HEK293 (cell line): Measurements from ENCODE around the gene GIT1.

Experiments used
- CTCF ChIA-PET: fragments of 350-600 bp; formaldehyde crosslinking; extraction: SDS; loops from one replicate; lab custom pipeline; 2021; ENCODE audit warnings: antibody characterized with exemption; lab: Yijun Ruan, JAX
- POLR2A ChIA-PET: fragments of 300-600 bp; formaldehyde crosslinking; extraction: SDS; loops from one replicate; lab custom pipeline; 2020; ENCODE audit warnings: antibody characterized with exemption, inconsistent platforms; lab: Yijun Ruan, JAX
- H3K27ac ChIP-seq: fragments of 200-500 bp; sonication (Bioruptor generic); 2 replicates; pipeline ENCODE4 v1.5.1; 2014; ENCODE audit warnings: low read depth, low read length, control low read depth, inconsistent platforms; ENCODE audit errors: extremely low read depth
- H3K36me3 ChIP-seq, 2 experiments: fragments of 200-500 bp in 1 of 2; sonication (Bioruptor generic) in 1 of 2; 1 replicate in 1 of 2; 2 replicates in 1 of 2; pipeline ENCODE4 v1.5.1; 2014 to 2017; ENCODE audit warnings: inconsistent platforms in 2 of 2, low read length in 2 of 2; ENCODE audit not compliant: control insufficient read depth in 2 of 2, insufficient read depth in 1 of 2
- H3K4me1 ChIP-seq: fragments of 200-500 bp; sonication (Bioruptor generic); 2 replicates; pipeline ENCODE4 v1.5.1; 2014; ENCODE audit warnings: mild to moderate bottlenecking, low read length, inconsistent platforms; ENCODE audit not compliant: control insufficient read depth, insufficient read depth
- H3K4me3 ChIP-seq: 2 replicates; pipeline ENCODE4 v1.5.1; 2011; ENCODE audit warnings: low read depth, mild to moderate bottlenecking, control low read depth, low read length, moderate library complexity
- H3K9me3 ChIP-seq: fragments of 200-500 bp; sonication (Bioruptor generic); 2 replicates; pipeline ENCODE4 v1.5.1; 2014; ENCODE audit warnings: low read depth, low read length, inconsistent platforms; ENCODE audit not compliant: control insufficient read depth, insufficient read depth
- SP2 ChIP-seq: fragments of 450-650 bp; formaldehyde crosslinking; IDR thresholded peaks from 2 replicates; pipeline ENCODE4 v1.5.1; 2016; ENCODE audit warnings: missing biosample characterization, missing genetic modification characterization
- WT1 ChIP-seq: fragments of 450-650 bp; formaldehyde crosslinking; IDR thresholded peaks from 2 replicates; pipeline ENCODE4 v1.5.1; 2016; ENCODE audit warnings: missing biosample characterization, missing genetic modification characterization
- ZBTB48 ChIP-seq: fragments of 450-650 bp; formaldehyde crosslinking; IDR thresholded peaks from 2 replicates; pipeline ENCODE4 v1.5.1; 2016; ENCODE audit warnings: missing biosample characterization, missing genetic modification characterization
- ZNF324 ChIP-seq: fragments of 450-650 bp; formaldehyde crosslinking; IDR thresholded peaks from 2 replicates; pipeline ENCODE4 v1.5.1; 2016; ENCODE audit warnings: missing biosample characterization, missing genetic modification characterization
- ZNF423 ChIP-seq: fragments of 450-650 bp; formaldehyde crosslinking; IDR thresholded peaks from 2 replicates; pipeline ENCODE4 v1.5.1; 2016; ENCODE audit warnings: missing biosample characterization, missing genetic modification characterization
- ZNF544 ChIP-seq: fragments of 450-650 bp; formaldehyde crosslinking; IDR thresholded peaks from 2 replicates; pipeline ENCODE4 v1.5.0; 2017; ENCODE audit warnings: missing biosample characterization, missing genetic modification characterization
- ZNF561 ChIP-seq: fragments of 450-650 bp; IDR thresholded peaks from 2 replicates; pipeline ENCODE4 v1.5.1; 2018; ENCODE audit warnings: missing biosample characterization, missing genetic modification characterization, borderline replicate concordance
- ZNF571 ChIP-seq: fragments of 450-650 bp; formaldehyde crosslinking; IDR thresholded peaks from 2 replicates; pipeline ENCODE4 v1.5.0; 2017; ENCODE audit warnings: missing biosample characterization, missing genetic modification characterization
- ZNF701 ChIP-seq: fragments of 450-650 bp; formaldehyde crosslinking; IDR thresholded peaks from 2 replicates; pipeline ENCODE4 v1.5.1; 2016; ENCODE audit warnings: missing biosample characterization, missing genetic modification characterization
- ZNF768 ChIP-seq: fragments of 450-650 bp; formaldehyde crosslinking; IDR thresholded peaks from 2 replicates; pipeline ENCODE4 v1.5.1; 2018; ENCODE audit warnings: missing biosample characterization, mild to moderate bottlenecking, missing genetic modification characterization
- ZSCAN16 ChIP-seq: fragments of 450-650 bp; formaldehyde crosslinking; IDR thresholded peaks from 2 replicates; pipeline ENCODE4 v1.5.1; 2016; ENCODE audit warnings: missing biosample characterization, missing genetic modification characterization
- TF ChIP-seq, protein P1 (sequence below): fragments of 450-650 bp; formaldehyde crosslinking; conservative IDR thresholded peaks from 2 replicates; pipeline ENCODE4 v1.5.1; 2016; ENCODE audit warnings: low read depth, missing biosample characterization, missing genetic modification characterization
- TF ChIP-seq, protein P2 (sequence below): fragments of 450-650 bp; formaldehyde crosslinking; IDR thresholded peaks from 2 replicates; pipeline ENCODE4 v1.5.1; 2016; ENCODE audit warnings: missing biosample characterization, missing genetic modification characterization
- TF ChIP-seq, protein P3 (sequence below): fragments of 450-650 bp; formaldehyde crosslinking; IDR thresholded peaks from 2 replicates; pipeline ENCODE4 v1.5.1; 2016; ENCODE audit warnings: missing biosample characterization, missing genetic modification characterization, low read depth
- TF ChIP-seq, protein P4 (sequence below): fragments of 450-650 bp; formaldehyde crosslinking; IDR thresholded peaks from 2 replicates; pipeline ENCODE4 v1.5.1; 2016; ENCODE audit warnings: missing biosample characterization, missing genetic modification characterization
- TF ChIP-seq, protein P5 (sequence below): fragments of 450-650 bp; formaldehyde crosslinking; IDR thresholded peaks from 2 replicates; pipeline ENCODE4 v1.5.1; 2016; ENCODE audit warnings: missing biosample characterization, missing genetic modification characterization
- TF ChIP-seq, protein P6 (sequence below): IDR thresholded peaks from 2 replicates; pipeline ENCODE4 v1.6.1; 2011; ENCODE audit warnings: mild to moderate bottlenecking, low read depth, low read length, borderline replicate concordance
- TF ChIP-seq, protein P7 (sequence below): fragments of 450-650 bp; formaldehyde crosslinking; optimal IDR thresholded peaks from 2 replicates; pipeline ENCODE3; 2016; ENCODE audit warnings: missing biosample characterization, mild to moderate bottlenecking, missing genetic modification characterization
- TF ChIP-seq, protein P8 (sequence below): sonication (generic); formaldehyde crosslinking; IDR thresholded peaks from 2 replicates; pipeline ENCODE4 v1.8.1; 2022; ENCODE audit warnings: mild to moderate bottlenecking, moderate library complexity, missing genetic modification reagents

The GIT1 gene

DNA sequence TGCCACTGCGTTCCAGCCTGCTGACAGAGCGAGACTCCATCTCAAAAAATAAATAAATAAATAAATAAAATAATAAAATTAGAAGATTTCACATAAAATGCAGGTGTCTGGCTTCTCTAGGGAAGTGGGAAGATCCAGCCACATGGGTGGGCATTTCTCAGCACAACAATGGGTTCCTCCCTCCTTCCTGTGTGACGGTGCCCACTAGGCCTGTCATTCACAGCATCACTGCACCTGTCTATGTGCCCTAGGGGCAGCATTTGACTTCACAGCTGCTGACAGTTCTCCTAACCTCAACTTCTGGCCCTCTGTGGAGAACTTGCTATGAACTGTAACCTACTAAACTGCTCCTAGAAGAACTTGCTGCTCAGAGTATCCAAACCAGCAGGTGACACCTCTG is 25.6 kb downstream of the GIT1 start:
- H3K9me3 ChIP-seq: no peaks in the 10 kb centered on the region
- H3K27ac ChIP-seq: no peak overlapping the region
- H3K4me3 ChIP-seq: no peak overlapping the region
- H3K36me3 ChIP-seq: peaks cover 9 to 14% of the 10 kb centered on the region in 2 experiments
- TF ChIP-seq ZNF561 (tag by site-specific recombination) (no peak), SP2 (tag by site-specific recombination) (no peak), WT1 (tag by site-specific recombination) (no peak), ZNF544 (no peak), ZNF701 (tag by site-specific recombination) (no peak), ZNF768 (tag by site-specific recombination) (no peak), ZNF423 (tag by site-specific recombination) (no peak)
- TF ChIP-seq, protein P1, sequence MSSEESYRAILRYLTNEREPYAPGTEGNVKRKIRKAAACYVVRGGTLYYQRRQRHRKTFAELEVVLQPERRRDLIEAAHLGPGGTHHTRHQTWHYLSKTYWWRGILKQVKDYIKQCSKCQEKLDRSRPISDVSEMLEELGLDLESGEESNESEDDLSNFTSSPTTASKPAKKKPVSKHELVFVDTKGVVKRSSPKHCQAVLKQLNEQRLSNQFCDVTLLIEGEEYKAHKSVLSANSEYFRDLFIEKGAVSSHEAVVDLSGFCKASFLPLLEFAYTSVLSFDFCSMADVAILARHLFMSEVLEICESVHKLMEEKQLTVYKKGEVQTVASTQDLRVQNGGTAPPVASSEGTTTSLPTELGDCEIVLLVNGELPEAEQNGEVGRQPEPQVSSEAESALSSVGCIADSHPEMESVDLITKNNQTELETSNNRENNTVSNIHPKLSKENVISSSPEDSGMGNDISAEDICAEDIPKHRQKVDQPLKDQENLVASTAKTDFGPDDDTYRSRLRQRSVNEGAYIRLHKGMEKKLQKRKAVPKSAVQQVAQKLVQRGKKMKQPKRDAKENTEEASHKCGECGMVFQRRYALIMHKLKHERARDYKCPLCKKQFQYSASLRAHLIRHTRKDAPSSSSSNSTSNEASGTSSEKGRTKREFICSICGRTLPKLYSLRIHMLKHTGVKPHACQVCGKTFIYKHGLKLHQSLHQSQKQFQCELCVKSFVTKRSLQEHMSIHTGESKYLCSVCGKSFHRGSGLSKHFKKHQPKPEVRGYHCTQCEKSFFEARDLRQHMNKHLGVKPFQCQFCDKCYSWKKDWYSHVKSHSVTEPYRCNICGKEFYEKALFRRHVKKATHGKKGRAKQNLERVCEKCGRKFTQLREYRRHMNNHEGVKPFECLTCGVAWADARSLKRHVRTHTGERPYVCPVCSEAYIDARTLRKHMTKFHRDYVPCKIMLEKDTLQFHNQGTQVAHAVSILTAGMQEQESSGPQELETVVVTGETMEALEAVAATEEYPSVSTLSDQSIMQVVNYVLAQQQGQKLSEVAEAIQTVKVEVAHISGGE: no peak
- TF ChIP-seq, protein P2, sequence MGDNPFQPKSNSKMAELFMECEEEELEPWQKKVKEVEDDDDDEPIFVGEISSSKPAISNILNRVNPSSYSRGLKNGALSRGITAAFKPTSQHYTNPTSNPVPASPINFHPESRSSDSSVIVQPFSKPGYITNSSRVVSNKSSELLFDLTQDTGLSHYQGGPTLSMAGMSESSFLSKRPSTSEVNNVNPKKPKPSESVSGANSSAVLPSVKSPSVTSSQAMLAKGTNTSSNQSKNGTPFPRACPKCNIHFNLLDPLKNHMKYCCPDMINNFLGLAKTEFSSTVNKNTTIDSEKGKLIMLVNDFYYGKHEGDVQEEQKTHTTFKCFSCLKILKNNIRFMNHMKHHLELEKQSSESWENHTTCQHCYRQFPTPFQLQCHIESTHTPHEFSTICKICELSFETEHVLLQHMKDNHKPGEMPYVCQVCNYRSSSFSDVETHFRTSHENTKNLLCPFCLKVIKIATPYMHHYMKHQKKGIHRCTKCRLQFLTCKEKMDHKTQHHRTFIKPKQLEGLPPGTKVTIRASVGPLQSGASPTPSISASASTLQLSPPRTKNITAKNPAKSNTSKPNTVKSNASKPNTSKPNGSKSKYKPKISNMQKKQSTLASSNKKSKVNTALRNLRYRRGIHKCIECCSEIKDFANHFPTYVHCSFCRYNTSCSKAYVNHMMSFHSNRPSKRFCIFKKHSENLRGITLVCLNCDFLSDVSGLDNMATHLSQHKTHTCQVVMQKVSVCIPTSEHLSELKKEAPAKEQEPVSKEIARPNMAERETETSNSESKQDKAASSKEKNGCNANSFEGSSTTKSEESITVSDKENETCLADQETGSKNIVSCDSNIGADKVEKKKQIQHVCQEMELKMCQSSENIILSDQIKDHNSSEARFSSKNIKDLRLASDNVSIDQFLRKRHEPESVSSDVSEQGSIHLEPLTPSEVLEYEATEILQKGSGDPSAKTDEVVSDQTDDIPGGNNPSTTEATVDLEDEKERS (tag by site-specific recombination): no peak
- TF ChIP-seq, protein P3, sequence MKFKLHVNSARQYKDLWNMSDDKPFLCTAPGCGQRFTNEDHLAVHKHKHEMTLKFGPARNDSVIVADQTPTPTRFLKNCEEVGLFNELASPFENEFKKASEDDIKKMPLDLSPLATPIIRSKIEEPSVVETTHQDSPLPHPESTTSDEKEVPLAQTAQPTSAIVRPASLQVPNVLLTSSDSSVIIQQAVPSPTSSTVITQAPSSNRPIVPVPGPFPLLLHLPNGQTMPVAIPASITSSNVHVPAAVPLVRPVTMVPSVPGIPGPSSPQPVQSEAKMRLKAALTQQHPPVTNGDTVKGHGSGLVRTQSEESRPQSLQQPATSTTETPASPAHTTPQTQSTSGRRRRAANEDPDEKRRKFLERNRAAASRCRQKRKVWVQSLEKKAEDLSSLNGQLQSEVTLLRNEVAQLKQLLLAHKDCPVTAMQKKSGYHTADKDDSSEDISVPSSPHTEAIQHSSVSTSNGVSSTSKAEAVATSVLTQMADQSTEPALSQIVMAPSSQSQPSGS (tag by site-specific recombination): no peak
- TF ChIP-seq, protein P4, sequence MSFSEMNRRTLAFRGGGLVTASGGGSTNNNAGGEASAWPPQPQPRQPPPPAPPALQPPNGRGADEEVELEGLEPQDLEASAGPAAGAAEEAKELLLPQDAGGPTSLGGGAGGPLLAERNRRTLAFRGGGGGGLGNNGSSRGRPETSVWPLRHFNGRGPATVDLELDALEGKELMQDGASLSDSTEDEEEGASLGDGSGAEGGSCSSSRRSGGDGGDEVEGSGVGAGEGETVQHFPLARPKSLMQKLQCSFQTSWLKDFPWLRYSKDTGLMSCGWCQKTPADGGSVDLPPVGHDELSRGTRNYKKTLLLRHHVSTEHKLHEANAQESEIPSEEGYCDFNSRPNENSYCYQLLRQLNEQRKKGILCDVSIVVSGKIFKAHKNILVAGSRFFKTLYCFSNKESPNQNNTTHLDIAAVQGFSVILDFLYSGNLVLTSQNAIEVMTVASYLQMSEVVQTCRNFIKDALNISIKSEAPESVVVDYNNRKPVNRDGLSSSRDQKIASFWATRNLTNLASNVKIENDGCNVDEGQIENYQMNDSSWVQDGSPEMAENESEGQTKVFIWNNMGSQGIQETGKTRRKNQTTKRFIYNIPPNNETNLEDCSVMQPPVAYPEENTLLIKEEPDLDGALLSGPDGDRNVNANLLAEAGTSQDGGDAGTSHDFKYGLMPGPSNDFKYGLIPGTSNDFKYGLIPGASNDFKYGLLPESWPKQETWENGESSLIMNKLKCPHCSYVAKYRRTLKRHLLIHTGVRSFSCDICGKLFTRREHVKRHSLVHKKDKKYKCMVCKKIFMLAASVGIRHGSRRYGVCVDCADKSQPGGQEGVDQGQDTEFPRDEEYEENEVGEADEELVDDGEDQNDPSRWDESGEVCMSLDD: no peak
- TF ChIP-seq, protein P5, sequence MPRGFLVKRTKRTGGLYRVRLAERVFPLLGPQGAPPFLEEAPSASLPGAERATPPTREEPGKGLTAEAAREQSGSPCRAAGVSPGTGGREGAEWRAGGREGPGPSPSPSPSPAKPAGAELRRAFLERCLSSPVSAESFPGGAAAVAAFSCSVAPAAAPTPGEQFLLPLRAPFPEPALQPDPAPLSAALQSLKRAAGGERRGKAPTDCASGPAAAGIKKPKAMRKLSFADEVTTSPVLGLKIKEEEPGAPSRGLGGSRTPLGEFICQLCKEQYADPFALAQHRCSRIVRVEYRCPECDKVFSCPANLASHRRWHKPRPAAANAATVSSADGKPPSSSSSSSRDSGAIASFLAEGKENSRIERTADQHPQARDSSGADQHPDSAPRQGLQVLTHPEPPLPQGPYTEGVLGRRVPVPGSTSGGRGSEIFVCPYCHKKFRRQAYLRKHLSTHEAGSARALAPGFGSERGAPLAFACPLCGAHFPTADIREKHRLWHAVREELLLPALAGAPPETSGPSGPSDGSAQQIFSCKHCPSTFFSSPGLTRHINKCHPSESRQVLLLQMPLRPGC (tag by site-specific recombination): no peak
- ChIA-PET POLR2A (no interaction called here), CTCF (interaction anchor here (0.7 to 1.9 kb wide), 2 partner anchors 20 to 28 kb away, joined by 3 to 10 read pairs; no protein-coding TSS in a partner anchor)
- H3K4me1 ChIP-seq: peaks cover 8% of the 10 kb centered on the region; the same call in 1 of the 2 replicates

DNA sequence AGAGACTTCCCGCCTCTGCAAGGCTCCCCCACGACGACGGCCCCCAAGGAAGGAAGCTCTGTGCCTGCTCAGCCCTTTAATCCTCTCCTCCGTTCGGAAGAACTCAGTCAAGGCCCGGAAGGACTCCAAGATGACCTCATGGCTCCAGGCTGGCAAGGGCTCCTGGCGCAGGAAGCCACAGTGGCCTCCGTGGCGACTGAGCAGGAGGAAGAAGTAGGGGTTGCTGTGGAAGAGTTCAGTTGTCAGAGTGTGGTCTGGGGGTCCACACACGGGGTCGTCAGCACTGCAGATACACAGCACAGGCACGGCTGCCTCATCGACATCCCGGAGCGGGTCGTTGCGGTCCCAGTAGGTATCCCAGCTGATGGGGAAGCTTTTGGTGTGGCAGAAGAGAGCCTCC is 26.8 kb downstream of the GIT1 start:
- no peaks in the 10 kb centered on the region for H3K9me3 ChIP-seq
- no peak overlapping the region for H3K27ac ChIP-seq
- ChIA-PET CTCF (no interaction called here), POLR2A (no interaction called here)
- H3K4me3 ChIP-seq: no peak overlapping the region
- H3K36me3 ChIP-seq: peaks cover 9 to 14% of the 10 kb centered on the region in 2 experiments
- TF ChIP-seq ZSCAN16 (tag by site-specific recombination) (no peak), ZNF571 (tag by site-specific recombination) (no peak), ZNF324 (tag by site-specific recombination) (no peak), ZNF423 (tag by site-specific recombination) (no peak), ZBTB48 (tag by site-specific recombination) (no peak)
- TF ChIP-seq, protein P6, sequence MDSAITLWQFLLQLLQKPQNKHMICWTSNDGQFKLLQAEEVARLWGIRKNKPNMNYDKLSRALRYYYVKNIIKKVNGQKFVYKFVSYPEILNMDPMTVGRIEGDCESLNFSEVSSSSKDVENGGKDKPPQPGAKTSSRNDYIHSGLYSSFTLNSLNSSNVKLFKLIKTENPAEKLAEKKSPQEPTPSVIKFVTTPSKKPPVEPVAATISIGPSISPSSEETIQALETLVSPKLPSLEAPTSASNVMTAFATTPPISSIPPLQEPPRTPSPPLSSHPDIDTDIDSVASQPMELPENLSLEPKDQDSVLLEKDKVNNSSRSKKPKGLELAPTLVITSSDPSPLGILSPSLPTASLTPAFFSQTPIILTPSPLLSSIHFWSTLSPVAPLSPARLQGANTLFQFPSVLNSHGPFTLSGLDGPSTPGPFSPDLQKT: no peak
- TF ChIP-seq, protein P7, sequence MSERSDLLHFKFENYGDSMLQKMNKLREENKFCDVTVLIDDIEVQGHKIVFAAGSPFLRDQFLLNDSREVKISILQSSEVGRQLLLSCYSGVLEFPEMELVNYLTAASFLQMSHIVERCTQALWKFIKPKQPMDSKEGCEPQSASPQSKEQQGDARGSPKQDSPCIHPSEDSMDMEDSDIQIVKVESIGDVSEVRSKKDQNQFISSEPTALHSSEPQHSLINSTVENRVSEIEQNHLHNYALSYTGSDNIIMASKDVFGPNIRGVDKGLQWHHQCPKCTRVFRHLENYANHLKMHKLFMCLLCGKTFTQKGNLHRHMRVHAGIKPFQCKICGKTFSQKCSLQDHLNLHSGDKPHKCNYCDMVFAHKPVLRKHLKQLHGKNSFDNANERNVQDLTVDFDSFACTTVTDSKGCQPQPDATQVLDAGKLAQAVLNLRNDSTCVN (tag by site-specific recombination): no peak
- TF ChIP-seq, protein P8, sequence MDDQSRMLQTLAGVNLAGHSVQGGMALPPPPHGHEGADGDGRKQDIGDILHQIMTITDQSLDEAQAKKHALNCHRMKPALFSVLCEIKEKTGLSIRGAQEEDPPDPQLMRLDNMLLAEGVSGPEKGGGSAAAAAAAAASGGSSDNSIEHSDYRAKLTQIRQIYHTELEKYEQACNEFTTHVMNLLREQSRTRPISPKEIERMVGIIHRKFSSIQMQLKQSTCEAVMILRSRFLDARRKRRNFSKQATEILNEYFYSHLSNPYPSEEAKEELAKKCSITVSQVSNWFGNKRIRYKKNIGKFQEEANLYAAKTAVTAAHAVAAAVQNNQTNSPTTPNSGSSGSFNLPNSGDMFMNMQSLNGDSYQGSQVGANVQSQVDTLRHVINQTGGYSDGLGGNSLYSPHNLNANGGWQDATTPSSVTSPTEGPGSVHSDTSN (CRISPR knock-in tag): no peak
- peaks cover 8% of the 10 kb centered on the region; the same call in 1 of the 2 replicates for H3K4me1 ChIP-seq
